ENCODE data around the gene APOC1.
A peak's percentile ranks its signal among the peaks of the same experiment; 100 is the strongest.

The APOC1 gene

GRCh38 chr19:44949550-44949949 is 35.1 kb downstream of the APOC1 start:
- H3K27me3 Mint-ChIP-seq = peaks cover 3% of the 10 kb centered on the region
- H3K4me3 Mint-ChIP-seq = no peak overlapping the region
- H3K27ac Mint-ChIP-seq = no peak overlapping the region
- H3K9me3 Mint-ChIP-seq = no peaks in the 10 kb centered on the region
- H3K36me3 Mint-ChIP-seq (ENCODE audit: low read depth) = peaks cover 22% of the 10 kb centered on the region
- H3K4me1 Mint-ChIP-seq (ENCODE audit: low read depth) = peaks cover 49% of the 10 kb centered on the region
- intact Hi-C loops (cut with micrococcal nuclease) = no loop called here

GRCh38 chr19:44951179-44952159 is 37.1 kb downstream of the APOC1 start:
- no peaks in the 10 kb centered on the region for H3K9me3 Mint-ChIP-seq
- H3K27ac Mint-ChIP-seq = peak overlapping the region; percentile 19
- H3K4me1 Mint-ChIP-seq (ENCODE audit: low read depth) = peaks cover 42% of the 10 kb centered on the region
- H3K4me3 Mint-ChIP-seq = no peak overlapping the region
- peaks cover 36% of the 10 kb centered on the region for H3K36me3 Mint-ChIP-seq (ENCODE audit: low read depth)
- no peaks in the 10 kb centered on the region for H3K27me3 Mint-ChIP-seq
- intact Hi-C loops (cut with micrococcal nuclease) = loop anchor here (1.0 to 5.0 kb wide), 2 partner anchors 48 to 51 kb away; partner anchors contain the start of gene RELB

- H3K4me1 Mint-ChIP-seq (ENCODE audit: low read depth) = peaks cover 42% of the 10 kb centered on the region
- H3K27me3 Mint-ChIP-seq = no peaks in the 10 kb centered on the region
- intact Hi-C loops (cut with micrococcal nuclease) = loop anchor here (2.0 to 5.0 kb wide), 2 partner anchors 48 to 63 kb away; partner anchors contain the start of genes RELB and TOMM40
- H3K9me3 Mint-ChIP-seq = no peaks in the 10 kb centered on the region
- H3K27ac Mint-ChIP-seq = peak overlapping the region; percentile 95
- H3K4me3 Mint-ChIP-seq = peak overlapping the region; percentile 94
- peaks cover 41% of the 10 kb centered on the region for H3K36me3 Mint-ChIP-seq (ENCODE audit: low read depth)
Observed at GRCh38 chr19:44954278-44954648, 39.9 kb downstream of the APOC1 start.

- no peaks in the 10 kb centered on the region for H3K27me3 Mint-ChIP-seq
- H3K36me3 Mint-ChIP-seq (ENCODE audit: low read depth) = peaks cover 43% of the 10 kb centered on the region
- peak within 1 kb of the TSS; percentile 94 for H3K4me3 Mint-ChIP-seq
- no peaks in the 10 kb centered on the region for H3K9me3 Mint-ChIP-seq
- H3K4me1 Mint-ChIP-seq (ENCODE audit: low read depth) = peaks cover 45% of the 10 kb centered on the region
- H3K27ac Mint-ChIP-seq = peak within 1 kb of the TSS; percentile 95
- intact Hi-C loops (cut with micrococcal nuclease) = loop anchor here (2.0 to 5.0 kb wide), 2 partner anchors 47 to 64 kb away; partner anchors contain the start of genes RELB and TOMM40
Observed at GRCh38 chr19:44954649-44955504, 40.5 kb downstream of the APOC1 start, which contains the start of gene CLPTM1. CLPTM1 (plus strand) TSS chr19:44955380; CDS start chr19:44955396, 16 bp downstream.

- intact Hi-C loops (cut with micrococcal nuclease) = loop anchor here (2.0 kb wide), 1 partner anchor 65 kb away; the partner anchor contains the start of gene TOMM40
- H3K27ac Mint-ChIP-seq = peak overlapping the region; percentile 95
- H3K4me1 Mint-ChIP-seq (ENCODE audit: low read depth) = peaks cover 54% of the 10 kb centered on the region
- H3K9me3 Mint-ChIP-seq = no peaks in the 10 kb centered on the region
- peaks cover 44% of the 10 kb centered on the region for H3K36me3 Mint-ChIP-seq (ENCODE audit: low read depth)
- H3K27me3 Mint-ChIP-seq = no peaks in the 10 kb centered on the region
- peak overlapping the region; percentile 94 for H3K4me3 Mint-ChIP-seq
Observed at GRCh38 chr19:44955505-44956439, 41.4 kb downstream of the APOC1 start.

- no peak overlapping the region for H3K4me3 Mint-ChIP-seq
- peaks cover 61% of the 10 kb centered on the region for H3K36me3 Mint-ChIP-seq (ENCODE audit: low read depth)
- peak overlapping the region; percentile 20 for H3K27ac Mint-ChIP-seq
- peaks cover 67% of the 10 kb centered on the region for H3K4me1 Mint-ChIP-seq (ENCODE audit: low read depth)
- intact Hi-C loops (cut with micrococcal nuclease) = no loop called here
- no peaks in the 10 kb centered on the region for H3K9me3 Mint-ChIP-seq
- H3K27me3 Mint-ChIP-seq = no peaks in the 10 kb centered on the region
Observed at GRCh38 chr19:44957526-44957925, 43.1 kb downstream of the APOC1 start.

GRCh38 chr19:44958090-44958489 is 43.7 kb downstream of the APOC1 start:
- H3K36me3 Mint-ChIP-seq (ENCODE audit: low read depth) = peaks cover 62% of the 10 kb centered on the region
- H3K4me3 Mint-ChIP-seq = no peak overlapping the region
- intact Hi-C loops (cut with micrococcal nuclease) = no loop called here
- H3K27ac Mint-ChIP-seq = peak overlapping the region; percentile 20
- H3K4me1 Mint-ChIP-seq (ENCODE audit: low read depth) = peaks cover 67% of the 10 kb centered on the region
- no peaks in the 10 kb centered on the region for H3K9me3 Mint-ChIP-seq
- no peaks in the 10 kb centered on the region for H3K27me3 Mint-ChIP-seq

- Mint-ChIP-seq H3K27ac (peak overlapping the region; percentile 72), H3K36me3 (ENCODE audit: low read depth) (peaks cover 69% of the 10 kb centered on the region), H3K9me3 (no peaks in the 10 kb centered on the region), H3K27me3 (no peaks in the 10 kb centered on the region), H3K4me3 (no peak overlapping the region), H3K4me1 (ENCODE audit: low read depth) (peaks cover 53% of the 10 kb centered on the region)
- intact Hi-C loops (cut with micrococcal nuclease) = no loop called here
Observed at GRCh38 chr19:44959691-44960090, 45.3 kb downstream of the APOC1 start.

- H3K27ac Mint-ChIP-seq = peak overlapping the region; percentile 72
- no peaks in the 10 kb centered on the region for H3K27me3 Mint-ChIP-seq
- peaks cover 46% of the 10 kb centered on the region for H3K4me1 Mint-ChIP-seq (ENCODE audit: low read depth)
- intact Hi-C loops (cut with micrococcal nuclease) = no loop called here
- H3K36me3 Mint-ChIP-seq (ENCODE audit: low read depth) = peaks cover 71% of the 10 kb centered on the region
- no peaks in the 10 kb centered on the region for H3K9me3 Mint-ChIP-seq
- no peak overlapping the region for H3K4me3 Mint-ChIP-seq
Observed at GRCh38 chr19:44960906-44961728, 46.7 kb downstream of the APOC1 start.

GRCh38 chr19:44961821-44962220 is 47.4 kb downstream of the APOC1 start:
- Mint-ChIP-seq H3K9me3 (no peaks in the 10 kb centered on the region), H3K4me1 (ENCODE audit: low read depth) (peaks cover 39% of the 10 kb centered on the region), H3K27ac (no peak overlapping the region), H3K4me3 (no peak overlapping the region), H3K27me3 (no peaks in the 10 kb centered on the region), H3K36me3 (ENCODE audit: low read depth) (peaks cover 78% of the 10 kb centered on the region)
- intact Hi-C loops (cut with micrococcal nuclease) = no loop called here

GRCh38 chr19:44968118-44968517 is 53.7 kb downstream of the APOC1 start:
- Mint-ChIP-seq H3K9me3 (no peaks in the 10 kb centered on the region), H3K27ac (no peak overlapping the region), H3K27me3 (no peaks in the 10 kb centered on the region), H3K4me3 (no peak overlapping the region), H3K4me1 (ENCODE audit: low read depth) (no peaks in the 10 kb centered on the region), H3K36me3 (ENCODE audit: low read depth) (peaks cover 85% of the 10 kb centered on the region)
- intact Hi-C loops (cut with micrococcal nuclease) = no loop called here

GRCh38 chr19:44968670-44969069 is 54.3 kb downstream of the APOC1 start:
- Mint-ChIP-seq H3K4me1 (ENCODE audit: low read depth) (no peaks in the 10 kb centered on the region), H3K9me3 (no peaks in the 10 kb centered on the region), H3K27me3 (no peaks in the 10 kb centered on the region), H3K4me3 (no peak overlapping the region), H3K27ac (no peak overlapping the region), H3K36me3 (ENCODE audit: low read depth) (peaks cover 86% of the 10 kb centered on the region)
- intact Hi-C loops (cut with micrococcal nuclease) = no loop called here
